ENCODE measurements around the gene NIPAL4. TPM values are rescaled to one million over a fixed set of nuclear protein-coding genes. Genes with fewer than 3 reads are reported as not detected.
A peak's percentile ranks its signal among the peaks of the same experiment; 100 is the strongest.

NIPAL4 gene
- total and polyA plus RNA-seq, 7 donors = 0.03 to 0.50 (median 0.34) TPM

GRCh38 chr5:157446412-157446935, 13.5 kb upstream of the NIPAL4 start:
- Histone ChIP-seq H3K9me3 (no peaks in the 10 kb centered on the region), H3K27ac (no peak overlapping the region), H3K4me3 (no peak overlapping the region), H3K4me1 (peaks cover 13% of the 10 kb centered on the region), H3K36me3 (ENCODE audit: insufficient read depth in 1 of 2, low read depth in 1 of 2) (no peaks in the 10 kb centered on the region), H3K27me3 (ENCODE audit: insufficient read depth in 3 of 3, low read length in 2 of 3) (no peaks in the 10 kb centered on the region)
- 94 to 98% (median 96%) methylated on average over 9 of the region's 9 CpGs for WGBS, 3 donors
- TF ChIP-seq CTCF (IDR thresholded peaks at IDR 0.05) = no peak
- intact Hi-C loops (cut with DNase I) = no loop called here
- no peak for ATAC-seq
- DNase-seq = no peak

- DNase-seq = no peak
- Histone ChIP-seq H3K36me3 (ENCODE audit: insufficient read depth in 1 of 2, low read depth in 1 of 2) (no peaks in the 10 kb centered on the region), H3K4me3 (no peak overlapping the region), H3K27ac (no peak overlapping the region), H3K4me1 (peaks cover 13% of the 10 kb centered on the region), H3K27me3 (ENCODE audit: insufficient read depth in 3 of 3, low read length in 2 of 3) (no peaks in the 10 kb centered on the region), H3K9me3 (no peaks in the 10 kb centered on the region)
- intact Hi-C loops (cut with DNase I) = no loop called here
- WGBS, 3 donors = 86 to 93% (median 92%) methylated on average over 13 of the region's 13 CpGs
- TF ChIP-seq CTCF (IDR thresholded peaks at IDR 0.05) = no peak
- ATAC-seq = no peak
These were observed 12.8 kb upstream of the NIPAL4 start for GRCh38 chr5:157447201-157447637.

GRCh38 chr5:157449011-157449723, 10.8 kb upstream of the NIPAL4 start:
- ATAC-seq (peak; percentile 66 to 84 (median 76)), DNase-seq (peak; percentile 54 to 83)
- peak overlapping the region; percentile 25 for H3K27ac ChIP-seq
- no peaks in the 10 kb centered on the region for H3K9me3 ChIP-seq
- H3K36me3 ChIP-seq (ENCODE audit: insufficient read depth in 1 of 2, low read depth in 1 of 2) = no peaks in the 10 kb centered on the region
- TF ChIP-seq CTCF (IDR thresholded peaks at IDR 0.05) = no peak
- H3K4me3 ChIP-seq = no peak overlapping the region
- WGBS, 3 donors = 20 to 23% (median 22%) methylated on average over 6 of the region's 6 CpGs
- intact Hi-C loops (cut with DNase I) = no loop called here
- no peaks in the 10 kb centered on the region for H3K27me3 ChIP-seq (ENCODE audit: insufficient read depth in 3 of 3, low read length in 2 of 3)
- peaks cover 13% of the 10 kb centered on the region for H3K4me1 ChIP-seq

- ATAC-seq (no peak), DNase-seq (no peak)
- H3K36me3 ChIP-seq (ENCODE audit: insufficient read depth in 1 of 2, low read depth in 1 of 2) = no peaks in the 10 kb centered on the region
- no peak for TF ChIP-seq CTCF (IDR thresholded peaks at IDR 0.05)
- H3K27me3 ChIP-seq (ENCODE audit: insufficient read depth in 3 of 3, low read length in 2 of 3) = no peaks in the 10 kb centered on the region
- H3K4me3 ChIP-seq = no peak overlapping the region
- peaks cover 13% of the 10 kb centered on the region for H3K4me1 ChIP-seq
- no peak overlapping the region for H3K27ac ChIP-seq
- no peaks in the 10 kb centered on the region for H3K9me3 ChIP-seq
- intact Hi-C loops (cut with DNase I) = no loop called here
- 96 to 98% (median 97%) methylated on average over 3 of the region's 3 CpGs for WGBS, 3 donors
These were observed 10.0 kb upstream of the NIPAL4 start for GRCh38 chr5:157450024-157450423.

Data from psoas muscle (tissue), 8 donors.